Smooth muscle cell of the brain vasculature (primary cell): ENCODE results near the gene HNRNPL.
"Not testable (repeated sequence)": the region's sequence is repeated elsewhere in the genome, so short reads cannot be mapped to it uniquely, and the experiment has no call there.

Source experiments
- DNase-seq: peaks from one replicate; pipeline ENCODE4 v3.0.0-alpha.2; 2012; ENCODE audit warnings: low read depth, low spot score

Gene HNRNPL

GRCh38 chr19:38803543-38803942, 46.2 kb downstream of the HNRNPL start:
- DNase-seq: no peak

- DNase-seq: no peak
Measured at GRCh38 chr19:38801359-38802095, 48.3 kb downstream of the HNRNPL start.

GRCh38 chr19:38800577-38801347, 49.0 kb downstream of the HNRNPL start:
- no peak for DNase-seq

- no peak for DNase-seq
Measured at GRCh38 chr19:38799104-38799503, 50.7 kb downstream of the HNRNPL start.

GRCh38 chr19:38797781-38798180, 52.0 kb downstream of the HNRNPL start:
- not testable (repeated sequence) for DNase-seq

- DNase-seq: no peak
Measured at GRCh38 chr19:38796154-38796553, 53.6 kb downstream of the HNRNPL start.

- no peak for DNase-seq
Measured at GRCh38 chr19:38795549-38795948, 54.2 kb downstream of the HNRNPL start.

- DNase-seq: no peak
Measured at GRCh38 chr19:38793671-38794070, 56.1 kb downstream of the HNRNPL start.

- no peak for DNase-seq
Measured at GRCh38 chr19:38793177-38793576, 56.6 kb downstream of the HNRNPL start.

GRCh38 chr19:38792250-38793111, 57.3 kb downstream of the HNRNPL start:
- DNase-seq: no peak

- not testable (repeated sequence) for DNase-seq
Measured at GRCh38 chr19:38791451-38792064, 58.2 kb downstream of the HNRNPL start.

GRCh38 chr19:38790507-38791403, 59.0 kb downstream of the HNRNPL start:
- DNase-seq: not testable (repeated sequence)

- no peak for DNase-seq
Measured at GRCh38 chr19:38788478-38789243, 61.1 kb downstream of the HNRNPL start, which contains the start of gene LGALS7B. TSS of gene LGALS7B (plus strand) at chr19:38789200. CDS start at chr19:38789227, 27 bp downstream.

GRCh38 chr19:38786572-38787265, 63.1 kb downstream of the HNRNPL start:
- no peak for DNase-seq
